MM.1S (cell line): ENCODE data around the gene SLC9A5.

Source experiments
- DNase-seq: peaks from one replicate; pipeline ENCODE4 v3.0.0-alpha.2; 2015
- H2AFZ ChIP-seq: fragments of 300-600 bp; sonication (generic); 2 replicates; pipeline ENCODE4 v1.6.0; 2016; ENCODE audit warnings: antibody characterized with exemption, low read length
- H3F3A ChIP-seq: fragments of 300-600 bp; sonication (generic); 2 replicates; pipeline ENCODE4 v1.6.1; 2016; ENCODE audit warnings: mild to moderate bottlenecking, antibody characterized with exemption, low read length, moderate library complexity, mixed read lengths; ENCODE audit not compliant: insufficient read depth
- H3K27ac ChIP-seq: fragments of 300-600 bp; sonication (generic); 2 replicates; pipeline ENCODE4 v1.5.1; 2016; ENCODE audit warnings: mild to moderate bottlenecking, low read length
- H3K27me3 ChIP-seq: fragments of 300-600 bp; sonication (generic); replicated peaks from 2 replicates; pipeline ENCODE4 v1.6.0; 2016; ENCODE audit warnings: low read length; ENCODE audit not compliant: insufficient read depth
- H3K36me3 ChIP-seq: fragments of 300-600 bp; sonication (generic); replicated peaks from 2 replicates; pipeline ENCODE4 v1.6.1; 2016; ENCODE audit warnings: mild to moderate bottlenecking, low read length, mixed read lengths; ENCODE audit not compliant: insufficient read depth
- H3K4me1 ChIP-seq: fragments of 300-600 bp; sonication (generic); 2 replicates; pipeline ENCODE4 v1.6.1; 2016; ENCODE audit warnings: low read length, mixed read lengths
- H3K4me2 ChIP-seq: fragments of 300-600 bp; sonication (generic); 2 replicates; pipeline ENCODE4 v1.6.0; 2016; ENCODE audit warnings: low read depth, low read length
- H3K4me3 ChIP-seq: fragments of 300-600 bp; sonication (generic); 2 replicates; pipeline ENCODE4 v1.5.1; 2016; ENCODE audit warnings: low read length, mixed read lengths
- H3K79me2 ChIP-seq: fragments of 300-600 bp; sonication (generic); 2 replicates; pipeline ENCODE4 v1.6.1; 2016; ENCODE audit warnings: mixed run types, low read length, mixed read lengths
- H3K9ac ChIP-seq: fragments of 300-600 bp; sonication (generic); 2 replicates; pipeline ENCODE4 v1.6.1; 2016; ENCODE audit warnings: low read length, mixed read lengths
- H3K9me2 ChIP-seq: fragments of 300-600 bp; sonication (generic); replicated peaks from 2 replicates; pipeline ENCODE4 v1.6.1; 2016; ENCODE audit warnings: mild to moderate bottlenecking, low read length, mixed read lengths; ENCODE audit not compliant: insufficient read depth
- H3K9me3 ChIP-seq: fragments of 300-600 bp; sonication (generic); replicated peaks from 2 replicates; pipeline ENCODE4 v1.6.1; 2016; ENCODE audit warnings: mild to moderate bottlenecking, low read length, mixed read lengths; ENCODE audit not compliant: insufficient read depth
- H4K20me1 ChIP-seq: fragments of 300-600 bp; sonication (generic); 2 replicates; pipeline ENCODE4 v1.6.1; 2016; ENCODE audit warnings: mild to moderate bottlenecking, low read length, moderate library complexity, mixed read lengths; ENCODE audit not compliant: insufficient read depth
- CTCF ChIP-seq: fragments of 300-600 bp; sonication (generic); IDR thresholded peaks from 2 replicates; pipeline ENCODE4 v1.5.1; 2016; ENCODE audit warnings: antibody characterized with exemption, low read length, mixed read lengths
- EZH2 ChIP-seq: fragments of 300-600 bp; sonication (generic); optimal IDR thresholded peaks from 2 replicates; pipeline ENCODE3; 2017; ENCODE audit warnings: low read depth, mild to moderate bottlenecking, antibody characterized with exemption, low read length, mixed read lengths
- EZH2phosphoT487 ChIP-seq: fragments of 300-600 bp; sonication (generic); IDR thresholded peaks from 2 replicates; pipeline ENCODE4 v1.6.1; 2018; ENCODE audit warnings: antibody characterized with exemption, low read length

SLC9A5 gene

GRCh38 chr16:67302970-67303369 lies 54.2 kb downstream of the SLC9A5 start:
- H3K9me3 ChIP-seq: no peaks in the 10 kb centered on the region
- TF ChIP-seq EZH2 (no peak), EZH2phosphoT487 (no peak), CTCF (no peak)
- no peak overlapping the region for H3K9ac ChIP-seq
- H3K27me3 ChIP-seq: no peaks in the 10 kb centered on the region
- no peaks in the 10 kb centered on the region for H3K4me1 ChIP-seq
- no peaks in the 10 kb centered on the region for H3F3A ChIP-seq
- H3K4me3 ChIP-seq: no peak overlapping the region
- no peaks in the 10 kb centered on the region for H3K36me3 ChIP-seq
- no peaks in the 10 kb centered on the region for H3K9me2 ChIP-seq
- DNase-seq: no peak
- no peak overlapping the region for H2AFZ ChIP-seq
- H3K27ac ChIP-seq: no peak overlapping the region
- no peaks in the 10 kb centered on the region for H4K20me1 ChIP-seq
- no peak overlapping the region for H3K4me2 ChIP-seq
- no peaks in the 10 kb centered on the region for H3K79me2 ChIP-seq

GRCh38 chr16:67304020-67304419 lies 55.2 kb downstream of the SLC9A5 start:
- no peaks in the 10 kb centered on the region for H3F3A ChIP-seq
- no peaks in the 10 kb centered on the region for H3K9me3 ChIP-seq
- H3K4me2 ChIP-seq: no peak overlapping the region
- H3K9me2 ChIP-seq: no peaks in the 10 kb centered on the region
- H4K20me1 ChIP-seq: no peaks in the 10 kb centered on the region
- H3K4me1 ChIP-seq: no peaks in the 10 kb centered on the region
- H2AFZ ChIP-seq: no peak overlapping the region
- no peaks in the 10 kb centered on the region for H3K79me2 ChIP-seq
- no peak overlapping the region for H3K9ac ChIP-seq
- TF ChIP-seq CTCF: no peak
- no peak for TF ChIP-seq EZH2
- TF ChIP-seq EZH2phosphoT487: no peak
- DNase-seq: no peak
- no peaks in the 10 kb centered on the region for H3K27me3 ChIP-seq
- H3K4me3 ChIP-seq: no peak overlapping the region
- H3K36me3 ChIP-seq: no peaks in the 10 kb centered on the region
- H3K27ac ChIP-seq: no peak overlapping the region

GRCh38 chr16:67305216-67306071 lies 56.7 kb downstream of the SLC9A5 start:
- Histone ChIP-seq H2AFZ (no peak overlapping the region), H3K4me3 (no peak overlapping the region), H3F3A (no peaks in the 10 kb centered on the region), H3K36me3 (no peaks in the 10 kb centered on the region), H3K27me3 (no peaks in the 10 kb centered on the region), H4K20me1 (no peaks in the 10 kb centered on the region), H3K9me3 (no peaks in the 10 kb centered on the region), H3K79me2 (no peaks in the 10 kb centered on the region), H3K9me2 (no peaks in the 10 kb centered on the region), H3K4me1 (no peaks in the 10 kb centered on the region), H3K27ac (no peak overlapping the region), H3K4me2 (no peak overlapping the region), H3K9ac (no peak overlapping the region)
- no peak for DNase-seq
- no peak for TF ChIP-seq EZH2
- TF ChIP-seq CTCF: no peak
- no peak for TF ChIP-seq EZH2phosphoT487
